Measurements from ENCODE around the gene DHDH.

DNA sequence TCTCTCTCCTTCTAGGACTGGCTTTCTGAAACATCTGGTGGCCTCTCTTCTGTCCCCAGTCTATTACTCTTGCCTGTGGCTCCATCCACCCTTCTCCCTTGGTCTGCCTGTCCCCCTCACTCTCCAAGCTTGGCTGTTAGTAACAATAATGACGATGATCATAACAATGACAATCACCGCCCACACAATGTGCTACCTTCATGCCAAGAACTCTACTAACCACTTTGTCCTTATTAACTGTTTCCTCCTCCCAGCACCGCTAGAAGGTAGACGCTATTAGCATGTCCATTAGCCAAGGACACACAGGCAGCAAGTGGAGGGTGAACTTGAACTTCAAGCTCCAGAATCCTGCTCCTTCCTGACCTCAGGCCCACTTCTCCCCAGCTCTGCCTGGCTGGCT, 56.9 kb downstream of the DHDH start:
- no peak for TF ChIP-seq POLR2AphosphoS5 (IDR thresholded peaks at IDR 0.05)
- TF ChIP-seq, protein P1, sequence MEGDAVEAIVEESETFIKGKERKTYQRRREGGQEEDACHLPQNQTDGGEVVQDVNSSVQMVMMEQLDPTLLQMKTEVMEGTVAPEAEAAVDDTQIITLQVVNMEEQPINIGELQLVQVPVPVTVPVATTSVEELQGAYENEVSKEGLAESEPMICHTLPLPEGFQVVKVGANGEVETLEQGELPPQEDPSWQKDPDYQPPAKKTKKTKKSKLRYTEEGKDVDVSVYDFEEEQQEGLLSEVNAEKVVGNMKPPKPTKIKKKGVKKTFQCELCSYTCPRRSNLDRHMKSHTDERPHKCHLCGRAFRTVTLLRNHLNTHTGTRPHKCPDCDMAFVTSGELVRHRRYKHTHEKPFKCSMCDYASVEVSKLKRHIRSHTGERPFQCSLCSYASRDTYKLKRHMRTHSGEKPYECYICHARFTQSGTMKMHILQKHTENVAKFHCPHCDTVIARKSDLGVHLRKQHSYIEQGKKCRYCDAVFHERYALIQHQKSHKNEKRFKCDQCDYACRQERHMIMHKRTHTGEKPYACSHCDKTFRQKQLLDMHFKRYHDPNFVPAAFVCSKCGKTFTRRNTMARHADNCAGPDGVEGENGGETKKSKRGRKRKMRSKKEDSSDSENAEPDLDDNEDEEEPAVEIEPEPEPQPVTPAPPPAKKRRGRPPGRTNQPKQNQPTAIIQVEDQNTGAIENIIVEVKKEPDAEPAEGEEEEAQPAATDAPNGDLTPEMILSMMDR (IDR thresholded peaks at IDR 0.05), result no peak

Measured in esophagus muscularis mucosa (tissue), 3 donors.